GM18507 (cell line): ENCODE measurements around the gene CERS3.
A peak's percentile ranks its signal among the peaks of the same experiment; 100 is the strongest.
"Not testable (repeated sequence)": the region's sequence is repeated elsewhere in the genome, so short reads cannot be mapped to it uniquely, and the experiment has no call there.

ENCODE experiments used
- DNase-seq: peaks from one replicate; pipeline ENCODE4 v3.0.0; 2011; ENCODE audit warnings: low read depth; ENCODE audit not compliant: insufficient read length; ENCODE audit errors: extremely low spot score
- FAIRE-seq: peaks from 2 replicates; lab custom pipeline; 2011; peaks lifted over from hg19 to GRCh38; lab: Jason Lieb, UNC

Gene CERS3

GRCh38 chr15:100476805-100477204 lies 51.9 kb downstream of the CERS3 start:
- DNase-seq, result no peak
- no peak for FAIRE-seq

GRCh38 chr15:100472736-100473135 lies 56.0 kb downstream of the CERS3 start:
- DNase-seq, result no peak
- FAIRE-seq, result no peak

GRCh38 chr15:100471933-100472332 lies 56.8 kb downstream of the CERS3 start:
- FAIRE-seq (no peak), DNase-seq (no peak)

GRCh38 chr15:100468285-100468684 lies 60.5 kb downstream of the CERS3 start:
- FAIRE-seq, result no peak
- no peak for DNase-seq

- DNase-seq (no peak), FAIRE-seq (no peak)
These were observed 62.7 kb downstream of the CERS3 start for GRCh38 chr15:100466073-100466472.

- FAIRE-seq (peak; percentile 63), DNase-seq (no peak)
These were observed 63.9 kb downstream of the CERS3 start for GRCh38 chr15:100464888-100465287.

GRCh38 chr15:100464256-100464655 lies 64.5 kb downstream of the CERS3 start:
- FAIRE-seq (no peak), DNase-seq (no peak)

- FAIRE-seq, result no peak
- DNase-seq, result no peak
These were observed 65.2 kb downstream of the CERS3 start for GRCh38 chr15:100463515-100463914.

GRCh38 chr15:100461049-100461448 lies 67.7 kb downstream of the CERS3 start:
- DNase-seq (no peak), FAIRE-seq (no peak)

- FAIRE-seq (no peak), DNase-seq (no peak)
These were observed 71.5 kb downstream of the CERS3 start for GRCh38 chr15:100457201-100457600.

- FAIRE-seq, result no peak
- no peak for DNase-seq
These were observed 74.6 kb downstream of the CERS3 start for GRCh38 chr15:100454148-100454547.

- FAIRE-seq (no peak), DNase-seq (no peak)
These were observed 80.3 kb downstream of the CERS3 start for GRCh38 chr15:100448481-100448880.

GRCh38 chr15:100441063-100441462 lies 87.7 kb downstream of the CERS3 start:
- not testable (repeated sequence) for FAIRE-seq, DNase-seq

- no peak for FAIRE-seq
These were observed 89.2 kb downstream of the CERS3 start for GRCh38 chr15:100439514-100439913.

GRCh38 chr15:100438570-100438969 lies 90.2 kb downstream of the CERS3 start:
- DNase-seq (no peak), FAIRE-seq (no peak)

More at GRCh38 chr15:100439514-100439913, 89.2 kb downstream of the CERS3 start:
- DNase-seq, result no peak

GRCh38 chr15:100437261-100437660 lies 91.5 kb downstream of the CERS3 start:
- DNase-seq (no peak), FAIRE-seq (no peak)

- FAIRE-seq, result no peak
- no peak for DNase-seq
These were observed 94.2 kb downstream of the CERS3 start for GRCh38 chr15:100434561-100434960.

- FAIRE-seq (no peak), DNase-seq (no peak)
These were observed 94.7 kb downstream of the CERS3 start for GRCh38 chr15:100434038-100434437.

GRCh38 chr15:100433304-100433703 lies 95.4 kb downstream of the CERS3 start:
- no peak for DNase-seq
- FAIRE-seq, result no peak

- FAIRE-seq, result no peak
These were observed 98.3 kb downstream of the CERS3 start for GRCh38 chr15:100430411-100430810.

GRCh38 chr15:100429116-100429728 lies 99.5 kb downstream of the CERS3 start:
- DNase-seq, result no peak
- no peak for FAIRE-seq

More at GRCh38 chr15:100430411-100430810, 98.3 kb downstream of the CERS3 start:
- DNase-seq, result no peak

GRCh38 chr15:100426937-100427336 lies 101.8 kb downstream of the CERS3 start:
- DNase-seq (no peak), FAIRE-seq (no peak)
